Measurements from ENCODE around the gene SLC25A48. TPM values are rescaled to one million over a fixed set of nuclear protein-coding genes. Genes with fewer than 3 reads are reported as not detected.

The SLC25A48 gene
- total RNA-seq, 2 donors from 2014 or later, result 0.78 to 2.8 TPM

DNA sequence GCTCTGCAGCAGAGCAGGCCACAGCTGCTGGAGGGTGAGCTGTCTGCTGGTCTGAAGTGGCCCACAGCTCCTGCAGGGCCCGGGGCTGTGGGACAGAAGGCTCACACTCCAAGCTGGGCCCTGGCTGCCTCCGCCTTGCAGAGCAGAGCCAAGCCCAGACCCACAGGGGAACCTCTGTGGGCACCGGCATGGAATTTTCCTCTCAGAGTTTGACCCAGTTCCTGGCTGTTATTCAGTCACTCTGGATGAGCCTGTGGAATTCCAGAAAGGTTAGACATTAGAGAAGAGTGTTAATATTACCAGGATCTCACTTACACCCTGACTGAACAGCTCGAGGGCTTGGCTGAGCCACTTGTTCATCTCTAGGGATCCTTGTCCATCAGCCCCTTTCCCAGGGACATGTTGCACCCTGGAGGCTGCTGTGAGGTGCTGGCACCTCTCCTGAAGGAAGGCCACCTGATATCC is 43.7 kb downstream of the SLC25A48 start:
- H3K27ac ChIP-seq, result no peak overlapping the region
- ATAC-seq (ENCODE audit: insufficient number of reproducible peaks, low FRiP score, low read depth) (no peak), DNase-seq (ENCODE audit: low spot score) (no peak)
- no peaks in the 10 kb centered on the region for H3K9me3 ChIP-seq
- TF ChIP-seq, protein P1, sequence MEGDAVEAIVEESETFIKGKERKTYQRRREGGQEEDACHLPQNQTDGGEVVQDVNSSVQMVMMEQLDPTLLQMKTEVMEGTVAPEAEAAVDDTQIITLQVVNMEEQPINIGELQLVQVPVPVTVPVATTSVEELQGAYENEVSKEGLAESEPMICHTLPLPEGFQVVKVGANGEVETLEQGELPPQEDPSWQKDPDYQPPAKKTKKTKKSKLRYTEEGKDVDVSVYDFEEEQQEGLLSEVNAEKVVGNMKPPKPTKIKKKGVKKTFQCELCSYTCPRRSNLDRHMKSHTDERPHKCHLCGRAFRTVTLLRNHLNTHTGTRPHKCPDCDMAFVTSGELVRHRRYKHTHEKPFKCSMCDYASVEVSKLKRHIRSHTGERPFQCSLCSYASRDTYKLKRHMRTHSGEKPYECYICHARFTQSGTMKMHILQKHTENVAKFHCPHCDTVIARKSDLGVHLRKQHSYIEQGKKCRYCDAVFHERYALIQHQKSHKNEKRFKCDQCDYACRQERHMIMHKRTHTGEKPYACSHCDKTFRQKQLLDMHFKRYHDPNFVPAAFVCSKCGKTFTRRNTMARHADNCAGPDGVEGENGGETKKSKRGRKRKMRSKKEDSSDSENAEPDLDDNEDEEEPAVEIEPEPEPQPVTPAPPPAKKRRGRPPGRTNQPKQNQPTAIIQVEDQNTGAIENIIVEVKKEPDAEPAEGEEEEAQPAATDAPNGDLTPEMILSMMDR (IDR thresholded peaks at IDR 0.05), result no peak
- no peaks in the 10 kb centered on the region for H3K36me3 ChIP-seq
- H3K4me1 ChIP-seq (ENCODE audit: control insufficient read depth in 1 of 2, low read depth in 2 of 2), result peaks cover 0 to 9% of the 10 kb centered on the region in 2 donors
- no peaks in the 10 kb centered on the region for H3K27me3 ChIP-seq (replicated peaks; ENCODE audit: insufficient read depth)
- H3K4me3 ChIP-seq, result no peak overlapping the region

DNA sequence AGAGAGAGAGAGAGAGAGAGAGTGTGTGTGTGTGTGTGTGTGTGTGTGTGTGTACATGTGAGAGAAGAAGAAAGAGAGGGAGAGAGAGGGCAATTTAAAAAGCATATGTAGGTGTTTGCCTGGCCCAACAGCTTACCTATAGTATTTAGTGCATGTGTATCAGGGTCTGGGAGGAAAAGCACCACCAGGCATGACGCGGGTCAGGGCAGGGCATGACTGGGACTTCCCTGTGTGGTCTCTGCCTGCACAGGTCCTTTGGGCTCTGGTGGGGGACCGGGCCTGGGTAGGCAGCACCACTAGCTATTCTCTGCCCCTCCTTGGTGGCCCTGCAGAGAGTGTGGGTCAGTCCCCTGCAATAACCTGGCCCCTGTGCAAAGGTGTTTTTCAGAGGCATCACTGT is 45.1 kb downstream of the SLC25A48 start:
- no peak overlapping the region for H3K27ac ChIP-seq

DNA sequence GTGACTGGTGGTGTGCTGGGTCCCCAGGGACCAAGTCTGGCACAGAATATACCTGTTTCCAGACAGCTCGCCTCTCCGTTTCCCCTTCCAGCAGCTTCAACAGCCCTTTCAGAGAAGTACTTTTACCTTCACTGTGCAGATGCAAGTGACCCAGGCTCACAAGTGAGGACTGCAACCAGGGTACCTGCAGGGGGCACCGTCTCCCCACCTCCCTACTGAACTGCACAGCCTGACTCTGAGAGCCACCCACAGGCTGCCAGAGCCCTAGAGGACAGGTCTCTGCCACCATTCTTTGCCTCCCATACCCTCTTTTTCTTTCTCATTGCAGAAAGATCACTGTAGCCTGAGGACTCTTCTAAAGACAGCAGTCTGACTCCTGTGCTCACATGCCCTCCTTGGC is 45.8 kb downstream of the SLC25A48 start:
- Histone ChIP-seq H3K27ac (no peak overlapping the region), H3K36me3 (no peaks in the 10 kb centered on the region), H3K4me1 (ENCODE audit: control insufficient read depth in 1 of 2, low read depth in 2 of 2) (peaks cover 0 to 9% of the 10 kb centered on the region in 2 donors), H3K27me3 (replicated peaks; ENCODE audit: insufficient read depth) (no peaks in the 10 kb centered on the region), H3K9me3 (no peaks in the 10 kb centered on the region), H3K4me3 (no peak overlapping the region)
- TF ChIP-seq, protein P1 (IDR thresholded peaks at IDR 0.05), result no peak
- DNase-seq (ENCODE audit: low spot score) (no peak), ATAC-seq (ENCODE audit: insufficient number of reproducible peaks, low FRiP score, low read depth) (no peak)

More for the DNA sequence above, 45.1 kb downstream of the SLC25A48 start:
- ATAC-seq (ENCODE audit: insufficient number of reproducible peaks, low FRiP score, low read depth) (no peak), DNase-seq (ENCODE audit: low spot score) (no peak)
- TF ChIP-seq, protein P1 (IDR thresholded peaks at IDR 0.05), result no peak
- no peaks in the 10 kb centered on the region for H3K36me3 ChIP-seq
- H3K27me3 ChIP-seq (replicated peaks; ENCODE audit: insufficient read depth), result no peaks in the 10 kb centered on the region
- peaks cover 0 to 9% of the 10 kb centered on the region in 2 donors for H3K4me1 ChIP-seq (ENCODE audit: control insufficient read depth in 1 of 2, low read depth in 2 of 2)
- H3K4me3 ChIP-seq, result no peak overlapping the region
- H3K9me3 ChIP-seq, result no peaks in the 10 kb centered on the region

DNA sequence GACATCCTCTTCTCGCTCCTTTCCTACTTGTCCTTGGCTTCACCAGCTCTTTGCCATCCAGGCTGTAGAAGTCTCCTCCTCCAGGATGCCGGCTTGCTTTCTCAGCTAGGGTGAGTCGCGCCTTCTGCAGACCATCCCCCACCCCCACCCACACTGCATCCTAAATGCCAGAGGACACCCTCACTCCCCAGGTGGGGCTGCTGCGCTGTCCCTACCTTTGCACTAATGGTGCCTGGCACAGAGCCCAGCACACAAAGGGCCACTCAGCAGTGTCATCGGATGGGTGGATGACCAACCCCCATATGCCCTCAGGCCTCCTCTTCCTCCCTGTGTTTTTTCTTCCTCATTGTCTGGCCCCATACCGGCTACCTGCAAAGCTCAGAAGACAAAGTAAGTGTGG is 46.3 kb downstream of the SLC25A48 start:
- DNase-seq (ENCODE audit: low spot score) (no peak), ATAC-seq (ENCODE audit: insufficient number of reproducible peaks, low FRiP score, low read depth) (no peak)
- Histone ChIP-seq H3K36me3 (no peaks in the 10 kb centered on the region), H3K27me3 (replicated peaks; ENCODE audit: insufficient read depth) (no peaks in the 10 kb centered on the region), H3K4me3 (no peak overlapping the region), H3K4me1 (ENCODE audit: control insufficient read depth in 1 of 2, low read depth in 2 of 2) (peaks cover 0 to 9% of the 10 kb centered on the region in 2 donors), H3K9me3 (no peaks in the 10 kb centered on the region), H3K27ac (no peak overlapping the region)
- TF ChIP-seq, protein P1 (IDR thresholded peaks at IDR 0.05), result no peak

DNA sequence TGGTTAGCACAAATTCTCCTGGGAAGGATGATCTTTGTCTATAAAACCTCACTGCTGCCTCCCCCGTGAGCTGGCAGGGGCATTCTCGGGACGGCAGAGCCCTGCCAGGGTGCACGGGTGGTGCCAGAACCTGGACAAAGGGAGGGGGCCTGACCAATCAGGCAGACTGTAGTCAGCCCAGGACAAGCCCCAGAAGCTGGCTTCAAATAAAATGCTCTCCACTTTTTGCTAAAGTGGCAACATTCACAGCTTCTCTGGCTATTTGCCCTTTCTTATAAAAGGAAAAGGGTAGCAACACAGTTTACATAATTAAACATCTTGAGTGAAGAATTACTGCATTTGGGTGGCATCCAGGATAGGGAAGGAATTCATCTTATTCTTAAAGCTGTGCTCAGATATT is 46.8 kb downstream of the SLC25A48 start:
- no peak overlapping the region for H3K27ac ChIP-seq
- ATAC-seq (ENCODE audit: insufficient number of reproducible peaks, low FRiP score, low read depth), result no peak

More for the DNA sequence above, 46.8 kb downstream of the SLC25A48 start:
- DNase-seq (ENCODE audit: low spot score), result no peak
- Histone ChIP-seq H3K36me3 (no peaks in the 10 kb centered on the region), H3K4me3 (no peak overlapping the region), H3K27me3 (replicated peaks; ENCODE audit: insufficient read depth) (no peaks in the 10 kb centered on the region), H3K9me3 (no peaks in the 10 kb centered on the region), H3K4me1 (ENCODE audit: control insufficient read depth in 1 of 2, low read depth in 2 of 2) (peaks cover 0 to 9% of the 10 kb centered on the region in 2 donors)
- TF ChIP-seq, protein P1 (IDR thresholded peaks at IDR 0.05), result no peak
